Posterior cingulate gyrus (tissue), 11 donors: ENCODE data around the gene MAD1L1.

Source experiments
- DNase-seq, 10 donors: peaks; one replicate each; pipeline versions ENCODE4 v3.0.0 to v3.0.0-alpha.2; 2020 to 2021; ENCODE audit warnings: mixed read lengths in 3 of 10
- intact Hi-C: fragments of 100-400 bp; cut with DNase I; formaldehyde crosslinking; loops from one replicate; pipeline ENCODE4 v1.15.1; 2023

The MAD1L1 gene

GRCh38 chr7:1852517-1853430 lies 380.0 kb downstream of the MAD1L1 start:
- intact Hi-C loops = no loop called here
- DNase-seq = peak in 8 of 10 donors; percentile 4 to 81 (median 16)

GRCh38 chr7:1851721-1852516 lies 380.8 kb downstream of the MAD1L1 start:
- intact Hi-C loops = no loop called here
- DNase-seq = peak in 7 of 10 donors; percentile 4 to 84 (median 23)

DNA sequence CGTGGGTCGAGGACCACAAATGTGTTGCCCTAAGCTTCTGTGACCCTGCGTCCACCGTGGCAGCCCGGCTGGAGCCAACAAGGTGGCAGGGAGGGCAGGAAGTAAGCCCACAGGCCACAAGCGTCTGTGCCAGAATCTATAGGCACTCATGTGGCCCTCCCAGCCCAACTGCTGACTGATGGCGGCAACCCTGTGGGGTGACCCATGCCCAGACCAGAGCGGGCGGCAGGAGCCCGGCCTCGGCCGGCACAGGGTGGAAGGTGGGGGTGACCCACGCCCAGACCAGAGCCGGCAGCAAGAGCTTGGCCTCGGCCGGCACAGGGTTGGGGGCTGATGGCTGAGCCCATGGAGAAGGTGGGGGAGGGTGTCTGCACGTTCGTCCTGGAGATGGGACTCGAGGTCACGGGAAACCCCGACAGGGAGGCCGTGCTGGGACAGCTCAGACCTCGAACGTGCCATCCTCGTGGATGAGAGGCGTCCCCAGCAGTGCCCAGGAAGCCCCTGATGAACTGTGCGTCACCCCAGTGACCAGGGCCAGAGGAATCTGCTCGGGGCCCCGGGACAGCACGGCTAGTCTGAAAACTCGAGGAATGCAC lies 381.7 kb downstream of the MAD1L1 start:
- intact Hi-C loops = no loop called here

DNA sequence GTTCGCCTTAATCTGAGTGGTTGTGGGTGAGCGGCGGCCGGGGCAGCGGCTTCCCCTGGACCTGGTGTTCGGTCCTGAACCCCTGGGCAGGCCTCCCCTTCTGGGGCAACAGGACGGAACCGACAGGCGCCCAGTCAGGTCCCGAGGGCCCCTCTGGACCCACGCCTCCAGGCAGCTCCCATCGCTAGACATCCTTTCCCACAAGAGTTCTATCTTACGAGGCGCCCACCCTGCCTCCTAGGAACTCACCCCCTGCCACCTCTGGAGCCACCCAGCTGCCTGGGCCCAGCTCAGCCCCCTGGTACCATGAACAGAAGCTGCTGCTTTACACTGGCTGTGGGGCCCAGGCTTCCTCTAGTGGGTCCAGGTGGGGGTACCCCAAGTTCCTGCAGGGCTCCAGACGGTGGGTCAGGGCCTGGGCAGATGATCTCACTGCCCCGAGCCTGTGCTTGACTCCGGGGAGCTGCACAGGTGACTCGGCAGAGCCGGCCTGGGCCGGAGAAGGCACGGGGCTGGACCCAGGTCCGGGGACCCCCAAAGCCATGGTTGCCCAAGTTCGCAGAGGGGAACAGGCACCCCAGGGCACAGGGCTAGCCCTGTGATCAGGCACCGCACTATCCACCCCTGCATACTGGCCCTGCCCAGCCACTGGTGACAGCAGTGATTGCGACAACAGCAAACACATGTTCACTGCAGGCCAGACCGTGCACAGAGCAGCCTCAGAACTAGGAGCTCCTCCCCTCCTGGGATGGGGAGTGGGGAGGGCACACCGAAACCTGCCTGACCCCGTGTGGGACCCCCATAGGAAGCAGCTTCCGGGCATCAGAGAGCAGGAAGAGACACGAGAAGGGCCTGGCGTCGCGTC lies 382.4 kb downstream of the MAD1L1 start:
- DNase-seq = peak in 7 of 10 donors; percentile 2 to 82 (median 16)
- intact Hi-C loops = no loop called here

More for the DNA sequence above, 381.7 kb downstream of the MAD1L1 start:
- DNase-seq = peak in 6 of 10 donors; percentile 4 to 74 (median 12)

DNA sequence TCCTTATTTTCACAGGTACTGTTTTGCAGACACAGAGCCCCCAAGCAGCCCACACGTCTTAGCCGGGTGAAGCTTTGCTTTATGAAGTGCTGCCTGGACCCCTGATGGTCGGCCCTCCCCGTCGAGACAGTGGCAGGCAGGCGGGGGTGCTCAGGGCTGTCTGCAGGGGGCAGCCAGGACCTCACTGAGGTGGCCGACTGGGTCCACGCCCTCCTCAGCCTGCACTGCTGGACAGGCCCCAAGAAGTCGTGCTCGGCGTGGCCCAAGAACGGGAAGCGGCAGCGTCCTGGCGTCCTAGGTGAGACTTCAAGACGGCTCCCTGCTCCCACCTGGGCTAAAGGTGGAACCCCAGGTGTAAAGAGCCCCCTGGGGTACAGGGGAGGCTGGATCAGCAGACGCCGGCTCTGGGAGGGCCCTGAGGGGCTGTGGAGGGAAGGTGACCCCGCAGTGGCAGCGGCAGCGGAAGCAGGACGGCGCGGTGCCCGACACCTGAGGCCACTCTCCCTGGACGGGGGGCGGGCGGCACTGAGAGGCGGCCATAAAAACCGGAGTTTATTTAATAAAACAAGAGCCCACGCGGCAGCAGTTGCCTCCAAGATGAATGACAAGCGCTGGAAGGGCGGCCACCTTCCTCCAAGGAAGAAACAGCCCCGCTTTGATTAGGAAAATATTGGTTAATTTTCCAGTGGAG lies 383.2 kb downstream of the MAD1L1 start:
- DNase-seq = peak in 7 of 10 donors; percentile 4 to 62 (median 20)
- intact Hi-C loops = no loop called here

DNA sequence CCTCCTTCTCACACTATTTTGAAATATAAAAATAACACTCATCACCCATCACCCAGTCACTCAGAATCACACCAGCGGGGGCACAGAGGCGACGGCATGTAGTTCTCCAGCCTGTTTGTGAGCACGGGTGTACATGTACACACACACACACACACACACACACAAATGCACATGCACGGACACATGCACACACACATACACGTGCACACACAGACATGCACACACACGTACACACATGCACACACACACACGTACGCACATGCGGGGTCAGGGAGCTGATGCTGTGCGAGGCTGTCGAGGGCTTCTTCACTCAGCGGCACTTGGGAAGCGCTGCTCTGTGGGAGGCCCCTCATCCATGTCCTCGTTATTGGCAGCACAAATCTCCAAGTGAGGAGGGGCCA lies 383.8 kb downstream of the MAD1L1 start:
- DNase-seq = peak in 7 of 10 donors; percentile 1 to 67 (median 10)
- intact Hi-C loops = no loop called here

GRCh38 chr7:1848013-1848640 lies 384.6 kb downstream of the MAD1L1 start:
- intact Hi-C loops = no loop called here
- DNase-seq = peak in 7 of 10 donors; percentile 5 to 74 (median 19)

DNA sequence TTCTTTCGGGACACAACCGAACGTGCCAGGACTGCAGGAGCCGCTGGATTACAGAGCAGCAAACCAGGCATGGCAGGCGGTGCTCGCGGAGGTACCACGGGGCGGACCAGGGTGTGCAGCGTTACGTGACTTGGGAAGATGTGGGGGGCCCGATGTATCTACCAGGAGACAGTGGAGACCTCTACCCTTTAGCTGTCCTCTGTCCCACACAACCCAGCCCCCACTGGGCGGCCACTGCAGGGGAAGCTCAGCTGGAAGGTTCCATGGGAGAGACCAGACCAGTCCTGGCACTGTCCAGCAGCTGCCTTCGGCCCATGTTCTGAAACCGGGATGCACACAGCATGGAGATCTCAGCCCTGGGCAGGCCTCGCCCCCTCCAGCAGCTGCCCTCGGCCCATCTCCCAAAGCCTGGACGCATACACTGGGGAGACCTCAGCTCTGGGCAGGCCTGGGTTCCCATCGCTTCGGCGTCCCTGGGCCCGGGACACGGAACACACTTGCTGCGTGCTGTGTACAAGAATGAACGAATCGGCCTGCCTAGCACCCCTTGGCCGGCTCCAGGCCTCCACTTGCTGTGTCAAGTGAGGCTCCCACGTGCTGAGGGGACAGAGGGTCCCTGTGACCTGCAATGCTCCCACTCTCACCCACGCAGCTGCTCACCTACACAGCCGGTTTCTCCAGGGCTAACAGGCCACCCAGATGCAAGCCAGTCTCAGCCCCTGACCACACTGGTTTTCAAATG lies 385.3 kb downstream of the MAD1L1 start:
- peak in 7 of 10 donors; percentile 5 to 82 (median 26) for DNase-seq

DNA sequence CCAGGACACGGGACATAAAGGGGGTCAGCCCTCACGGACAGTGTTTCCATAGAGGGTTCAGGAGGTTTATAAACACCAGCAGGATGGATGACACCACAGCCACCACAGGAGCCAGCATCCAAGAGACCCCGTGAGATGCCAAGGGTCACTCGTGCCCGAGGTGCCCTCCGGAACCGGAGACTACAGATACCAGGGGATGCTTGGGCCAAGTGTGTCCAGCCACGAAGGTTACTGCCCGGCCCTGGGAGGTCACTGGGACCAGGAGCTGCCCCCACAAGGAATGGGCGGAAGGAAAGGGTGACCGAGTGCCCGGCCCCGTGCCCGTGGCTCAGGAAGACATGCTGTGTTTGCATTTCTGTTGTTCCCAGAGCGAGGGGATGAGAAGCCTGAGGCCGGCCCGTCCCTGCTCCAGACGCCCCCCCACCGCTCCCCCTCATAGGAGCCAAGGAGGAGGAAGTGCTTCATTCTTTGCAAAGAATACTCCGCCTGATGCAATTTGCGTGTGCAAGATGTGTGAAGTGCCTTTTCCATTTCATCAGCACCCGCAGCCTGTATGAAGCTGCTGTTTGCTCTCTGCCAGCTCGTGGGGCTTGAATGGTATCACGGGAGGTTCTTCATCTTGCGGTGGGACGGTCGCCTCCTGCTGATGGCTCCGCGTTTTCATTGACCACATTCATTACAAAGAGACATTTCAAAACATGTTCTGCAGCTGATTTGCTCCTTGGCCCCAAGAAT lies 386.2 kb downstream of the MAD1L1 start:
- DNase-seq = peak in 7 of 10 donors; percentile 2 to 71 (median 25)
- intact Hi-C loops = no loop called here

More for the DNA sequence above, 385.3 kb downstream of the MAD1L1 start:
- intact Hi-C loops = no loop called here

DNA sequence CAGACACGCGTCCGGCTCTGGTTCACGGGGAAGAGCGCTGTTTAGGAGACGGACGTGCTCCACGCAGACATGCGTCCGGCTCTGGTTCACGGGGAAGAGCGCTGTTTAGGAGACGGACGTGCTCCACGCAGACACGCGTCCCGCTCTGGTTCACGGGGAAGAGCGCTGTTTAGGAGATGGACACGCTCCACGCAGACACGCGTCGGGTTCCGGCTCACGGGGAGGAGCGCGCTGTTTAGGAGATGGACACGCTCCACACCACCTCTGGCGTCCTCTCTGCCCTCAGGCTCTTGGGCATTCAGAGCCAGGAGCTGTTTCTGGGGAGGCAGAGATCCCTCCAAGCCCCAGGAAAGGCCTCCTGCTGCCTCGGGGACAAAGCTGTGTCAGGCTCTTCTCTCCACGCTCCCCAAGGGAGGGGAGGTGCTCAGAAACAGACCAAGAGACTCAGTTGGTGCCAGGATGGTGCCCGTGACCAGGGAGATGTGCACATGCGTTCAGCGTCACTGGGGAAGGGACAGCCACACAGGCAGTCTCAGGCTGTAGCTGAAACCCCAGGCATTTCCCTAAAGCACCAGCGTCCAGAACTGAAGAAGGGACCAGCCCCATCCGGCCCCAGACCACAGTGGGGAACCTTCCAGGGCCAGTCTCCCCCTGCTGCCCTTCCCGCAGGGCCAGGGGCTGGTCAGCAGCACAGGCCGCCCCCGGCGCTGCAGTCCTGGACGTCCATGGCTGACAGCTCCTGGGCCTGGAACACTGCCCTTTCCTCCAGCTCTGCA lies 387.0 kb downstream of the MAD1L1 start:
- intact Hi-C loops = no loop called here
- DNase-seq = peak in 8 of 10 donors; percentile 2 to 81 (median 20)

DNA sequence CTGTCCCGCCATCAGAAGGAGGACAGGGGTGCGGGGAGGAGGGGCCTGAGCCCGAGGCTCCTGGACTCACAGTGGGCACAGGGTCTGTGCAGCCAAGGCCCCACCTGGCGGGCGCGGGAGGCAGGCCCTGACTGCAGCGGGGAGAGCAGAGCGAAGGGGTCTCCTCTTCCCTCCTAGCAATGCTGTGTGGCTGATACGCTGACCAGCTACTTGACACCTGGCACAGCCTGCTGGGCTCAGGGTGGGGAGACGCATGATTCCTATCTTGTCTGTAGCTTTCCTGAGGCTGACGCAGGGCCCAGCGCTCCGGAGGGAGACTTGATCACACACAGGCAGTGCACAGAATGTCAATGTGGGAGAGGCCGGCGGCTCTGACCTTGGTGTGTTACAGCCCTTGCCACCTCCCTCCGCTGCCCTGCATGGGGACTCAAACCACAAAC lies 387.8 kb downstream of the MAD1L1 start:
- intact Hi-C loops = no loop called here
- peak in 8 of 10 donors; percentile 6 to 82 (median 20) for DNase-seq

DNA sequence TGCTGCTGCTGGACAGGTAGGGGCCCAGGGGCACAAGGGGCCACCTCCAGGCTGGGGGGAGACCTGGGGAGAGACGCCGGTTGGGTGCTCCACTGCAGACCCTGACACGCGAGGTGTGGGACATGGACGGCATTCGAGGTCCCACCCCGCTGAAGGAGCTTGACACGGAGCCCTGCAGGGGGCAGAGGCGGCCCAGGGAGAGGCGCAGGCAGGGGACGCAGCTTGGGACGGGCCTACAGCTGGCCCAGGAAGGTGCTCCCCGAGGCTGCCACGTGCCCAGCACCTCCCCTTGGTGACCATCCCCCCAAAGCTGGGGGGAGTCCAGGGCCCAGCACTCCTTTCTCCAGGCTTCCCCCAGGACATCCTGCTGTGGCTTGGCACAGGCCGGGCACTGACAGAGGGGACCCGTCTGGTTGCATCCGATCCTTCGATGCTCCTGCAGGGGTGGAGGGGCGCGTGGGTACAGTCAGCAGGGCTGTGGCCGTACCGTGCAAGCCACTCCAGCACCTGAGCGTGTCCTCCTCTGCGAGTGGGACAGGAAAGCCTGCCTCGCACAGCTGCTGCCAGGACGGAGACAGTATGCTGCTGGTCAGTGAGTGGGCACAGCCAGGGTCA lies 388.3 kb downstream of the MAD1L1 start:
- intact Hi-C loops = no loop called here
- DNase-seq = peak in 8 of 10 donors; percentile 5 to 78 (median 14)

DNA sequence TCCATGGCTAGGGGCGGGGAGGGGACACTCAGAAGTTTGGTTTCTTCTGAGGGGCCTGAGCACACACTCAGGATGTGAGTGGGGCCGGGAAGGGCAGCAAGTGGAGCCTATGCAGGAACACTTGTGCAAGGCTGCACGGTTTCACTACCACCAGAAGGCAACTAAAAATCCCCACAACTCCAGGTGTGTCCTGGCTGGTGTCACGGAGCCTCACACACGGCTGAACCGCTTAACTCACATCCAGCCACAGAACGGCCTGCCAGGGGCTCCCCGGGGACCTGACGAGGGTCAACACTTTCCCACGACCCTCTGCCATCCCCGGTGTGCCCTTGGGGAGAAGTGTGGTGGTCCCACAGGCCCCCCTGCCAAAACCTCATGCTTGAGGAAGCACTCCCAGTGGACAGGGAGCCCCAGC lies 388.8 kb downstream of the MAD1L1 start:
- peak in 4 of 10 donors; percentile 4 to 61 (median 24) for DNase-seq
- intact Hi-C loops = no loop called here

- intact Hi-C loops = no loop called here
- DNase-seq = peak in 8 of 10 donors; percentile 7 to 89 (median 40)
Measured at GRCh38 chr7:1843271-1843861, 389.4 kb downstream of the MAD1L1 start.
